ENCODE measurements around the gene HS1BP3. TPM values are rescaled to one million over a fixed set of nuclear protein-coding genes. Genes with fewer than 3 reads are reported as not detected.

HS1BP3 gene
- total and polyA plus RNA-seq, 2 of the 13 experiments (the other 11 are each of a cell fraction or from before 2014, with no cell fraction given): 15.2 to 22.0 TPM

DNA sequence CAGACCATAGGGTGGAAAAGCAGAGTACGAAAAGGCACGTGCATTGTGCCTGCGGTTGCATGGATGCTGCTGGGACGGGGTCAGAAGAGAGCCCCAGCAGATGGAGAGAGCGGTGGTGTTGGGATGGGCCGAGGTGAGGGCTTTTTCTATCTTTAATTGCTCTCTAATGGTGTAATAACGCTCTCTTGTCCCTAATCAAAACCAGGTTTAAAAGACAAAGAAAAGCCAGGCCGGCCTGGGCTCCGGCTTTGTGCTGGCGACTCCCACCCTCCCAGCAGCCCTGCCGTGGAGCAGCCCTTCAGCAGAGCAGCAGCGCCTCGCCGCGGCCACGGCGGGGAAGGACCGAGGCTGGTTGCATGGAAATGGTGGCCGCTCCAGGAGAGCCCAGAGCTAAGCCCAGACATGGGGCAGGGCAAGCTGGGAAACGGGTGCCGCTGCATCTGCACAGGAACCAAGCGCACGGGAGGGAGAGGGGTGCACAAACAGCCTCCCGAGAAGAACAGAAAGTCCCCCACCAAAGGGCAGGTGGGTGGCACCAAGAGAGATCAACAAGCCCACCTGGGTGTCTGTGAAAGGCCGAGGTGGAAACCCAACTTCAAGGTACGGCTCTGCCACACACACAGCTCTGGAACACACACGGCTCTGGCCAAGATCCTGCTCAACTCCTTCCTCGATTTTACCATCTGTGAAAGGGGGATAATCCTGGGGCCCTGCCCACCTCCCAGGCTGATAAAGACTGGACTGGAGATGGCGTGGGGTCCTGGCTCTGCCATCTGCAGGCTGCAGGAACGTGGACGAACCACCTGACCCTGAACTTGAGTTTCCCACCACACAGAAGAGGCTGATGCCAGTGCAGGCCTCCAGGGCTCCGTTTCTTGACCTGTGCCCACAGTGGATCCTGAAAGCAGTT is 15.0 kb downstream of the HS1BP3 start (continued):
- TF ChIP-seq PREB (CRISPR knock-in tag; IDR thresholded peaks at IDR 0.05) (no peak), ZNF7 (CRISPR knock-in tag; IDR thresholded peaks at IDR 0.05) (no peak), SUZ12 (IDR thresholded peaks at IDR 0.05; ENCODE audit: low read depth, low read length) (no peak), ARNT (IDR thresholded peaks at IDR 0.05) (no peak), ZNF441 (CRISPR knock-in tag; IDR thresholded peaks at IDR 0.05; ENCODE audit: borderline replicate concordance) (peak; percentile 69; the same call in 1 of the 2 replicates), HOXA7 (CRISPR knock-in tag; IDR thresholded peaks at IDR 0.05) (no peak), WIZ (CRISPR knock-in tag; IDR thresholded peaks at IDR 0.05) (peak; percentile 72; the same call in 1 of the 2 replicates), THRA (CRISPR knock-in tag; IDR thresholded peaks at IDR 0.05; ENCODE audit: borderline replicate concordance) (peak; percentile 79; the same call in 1 of the 2 replicates), ZNF282 (IDR thresholded peaks at IDR 0.05; ENCODE audit: partially characterized antibody) (no peak), SALL1 (CRISPR knock-in tag; IDR thresholded peaks at IDR 0.05) (peak; percentile 95), MAFF (IDR thresholded peaks at IDR 0.05; ENCODE audit: low read depth, low read length) (no peak), ELF4 (CRISPR knock-in tag; IDR thresholded peaks at IDR 0.05; ENCODE audit: borderline replicate concordance) (no peak), ELF3 (CRISPR knock-in tag; IDR thresholded peaks at IDR 0.05) (peak; percentile 68), KDM5B (CRISPR knock-in tag; IDR thresholded peaks at IDR 0.05; ENCODE audit: borderline replicate concordance) (peak; percentile 87; the same call in 1 of the 2 replicates), ZNF451 (CRISPR knock-in tag; IDR thresholded peaks at IDR 0.05) (peak; percentile 96; the same call in 1 of the 2 replicates), KDM6A (CRISPR knock-in tag; IDR thresholded peaks at IDR 0.05; ENCODE audit: low read depth) (no peak)
- TF ChIP-seq, protein P1, sequence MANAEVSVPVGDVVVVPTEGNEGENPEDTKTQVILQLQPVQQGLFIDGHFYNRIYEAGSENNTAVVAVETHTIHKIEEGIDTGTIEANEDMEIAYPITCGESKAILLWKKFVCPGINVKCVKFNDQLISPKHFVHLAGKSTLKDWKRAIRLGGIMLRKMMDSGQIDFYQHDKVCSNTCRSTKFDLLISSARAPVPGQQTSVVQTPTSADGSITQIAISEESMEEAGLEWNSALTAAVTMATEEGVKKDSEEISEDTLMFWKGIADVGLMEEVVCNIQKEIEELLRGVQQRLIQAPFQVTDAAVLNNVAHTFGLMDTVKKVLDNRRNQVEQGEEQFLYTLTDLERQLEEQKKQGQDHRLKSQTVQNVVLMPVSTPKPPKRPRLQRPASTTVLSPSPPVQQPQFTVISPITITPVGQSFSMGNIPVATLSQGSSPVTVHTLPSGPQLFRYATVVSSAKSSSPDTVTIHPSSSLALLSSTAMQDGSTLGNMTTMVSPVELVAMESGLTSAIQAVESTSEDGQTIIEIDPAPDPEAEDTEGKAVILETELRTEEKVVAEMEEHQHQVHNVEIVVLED (CRISPR knock-in tag; IDR thresholded peaks at IDR 0.05; ENCODE audit: borderline replicate concordance): peak; percentile 39; the same call in 1 of the 2 replicates
- TF ChIP-seq, protein P2, sequence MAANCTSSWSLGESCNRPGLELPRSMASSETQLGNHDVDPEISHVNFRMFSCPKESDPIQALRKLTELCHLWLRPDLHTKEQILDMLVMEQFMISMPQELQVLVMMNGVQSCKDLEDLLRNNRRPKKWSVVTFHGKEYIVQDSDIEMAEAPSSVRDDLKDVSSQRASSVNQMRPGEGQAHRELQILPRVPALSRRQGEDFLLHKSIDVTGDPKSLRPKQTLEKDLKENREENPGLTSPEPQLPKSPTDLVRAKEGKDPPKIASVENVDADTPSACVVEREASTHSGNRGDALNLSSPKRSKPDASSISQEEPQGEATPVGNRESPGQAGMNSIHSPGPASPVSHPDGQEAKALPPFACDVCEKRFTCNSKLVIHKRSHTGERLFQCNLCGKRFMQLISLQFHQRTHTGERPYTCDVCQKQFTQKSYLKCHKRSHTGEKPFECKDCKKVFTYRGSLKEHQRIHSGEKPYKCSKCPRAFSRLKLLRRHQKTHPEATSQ (CRISPR knock-in tag; IDR thresholded peaks at IDR 0.05; ENCODE audit: borderline replicate concordance): no peak

All from HepG2 (cell line).